HCT116 (cell line): ENCODE results near the gene SRGAP1.

Experiments
- CEBPB ChIP-seq: IDR thresholded peaks from 2 replicates; pipeline ENCODE4 v1.6.1; 2012; ENCODE audit warnings: low read depth
- EZH2phosphoT487 ChIP-seq: fragments of 200-600 bp; IDR thresholded peaks from 2 replicates; pipeline ENCODE4 v1.6.1; 2018; ENCODE audit warnings: antibody characterized with exemption, borderline replicate concordance
- POLR2A ChIP-seq: IDR thresholded peaks from 2 replicates; pipeline ENCODE4 v1.7.0; 2011; ENCODE audit warnings: borderline replicate concordance; ENCODE audit not compliant: insufficient read depth, insufficient read length; ENCODE audit errors: extremely low read depth
- TF ChIP-seq, protein P1 (sequence below), 3 experiments: fragments of 200-600 bp in 1 of 3; sonication (generic) in 1 of 3; IDR thresholded peaks in 2 of 3; conservative IDR thresholded peaks in 1 of 3; 2 replicates each; pipeline ENCODE4 v1.5.1; 2012 to 2017; ENCODE audit warnings: low read depth in 2 of 3, low read length in 2 of 3, antibody characterized with exemption in 1 of 3, borderline replicate concordance in 1 of 3, control low read depth in 1 of 3, mild to moderate bottlenecking in 1 of 3, mixed read lengths in 1 of 3, mixed run types in 1 of 3, moderate library complexity in 1 of 3; ENCODE audit not compliant: insufficient read depth in 1 of 3
- TF ChIP-seq, protein P2 (sequence below): IDR thresholded peaks from 2 replicates; pipeline ENCODE4 v1.6.1; 2012; ENCODE audit warnings: low read depth

- TF ChIP-seq, protein P1, sequence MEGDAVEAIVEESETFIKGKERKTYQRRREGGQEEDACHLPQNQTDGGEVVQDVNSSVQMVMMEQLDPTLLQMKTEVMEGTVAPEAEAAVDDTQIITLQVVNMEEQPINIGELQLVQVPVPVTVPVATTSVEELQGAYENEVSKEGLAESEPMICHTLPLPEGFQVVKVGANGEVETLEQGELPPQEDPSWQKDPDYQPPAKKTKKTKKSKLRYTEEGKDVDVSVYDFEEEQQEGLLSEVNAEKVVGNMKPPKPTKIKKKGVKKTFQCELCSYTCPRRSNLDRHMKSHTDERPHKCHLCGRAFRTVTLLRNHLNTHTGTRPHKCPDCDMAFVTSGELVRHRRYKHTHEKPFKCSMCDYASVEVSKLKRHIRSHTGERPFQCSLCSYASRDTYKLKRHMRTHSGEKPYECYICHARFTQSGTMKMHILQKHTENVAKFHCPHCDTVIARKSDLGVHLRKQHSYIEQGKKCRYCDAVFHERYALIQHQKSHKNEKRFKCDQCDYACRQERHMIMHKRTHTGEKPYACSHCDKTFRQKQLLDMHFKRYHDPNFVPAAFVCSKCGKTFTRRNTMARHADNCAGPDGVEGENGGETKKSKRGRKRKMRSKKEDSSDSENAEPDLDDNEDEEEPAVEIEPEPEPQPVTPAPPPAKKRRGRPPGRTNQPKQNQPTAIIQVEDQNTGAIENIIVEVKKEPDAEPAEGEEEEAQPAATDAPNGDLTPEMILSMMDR (IDR thresholded peaks at IDR 0.05 in 2 of 3, conservative IDR thresholded peaks at IDR 0.05 in 1 of 3; ENCODE audit: borderline replicate concordance in 1 of 3, insufficient read depth in 1 of 3, low read depth in 2 of 3, low read length in 2 of 3): no peak
- TF ChIP-seq EZH2phosphoT487: no peak
- no peak for TF ChIP-seq CEBPB
- TF ChIP-seq POLR2A: no peak
- TF ChIP-seq, protein P2, sequence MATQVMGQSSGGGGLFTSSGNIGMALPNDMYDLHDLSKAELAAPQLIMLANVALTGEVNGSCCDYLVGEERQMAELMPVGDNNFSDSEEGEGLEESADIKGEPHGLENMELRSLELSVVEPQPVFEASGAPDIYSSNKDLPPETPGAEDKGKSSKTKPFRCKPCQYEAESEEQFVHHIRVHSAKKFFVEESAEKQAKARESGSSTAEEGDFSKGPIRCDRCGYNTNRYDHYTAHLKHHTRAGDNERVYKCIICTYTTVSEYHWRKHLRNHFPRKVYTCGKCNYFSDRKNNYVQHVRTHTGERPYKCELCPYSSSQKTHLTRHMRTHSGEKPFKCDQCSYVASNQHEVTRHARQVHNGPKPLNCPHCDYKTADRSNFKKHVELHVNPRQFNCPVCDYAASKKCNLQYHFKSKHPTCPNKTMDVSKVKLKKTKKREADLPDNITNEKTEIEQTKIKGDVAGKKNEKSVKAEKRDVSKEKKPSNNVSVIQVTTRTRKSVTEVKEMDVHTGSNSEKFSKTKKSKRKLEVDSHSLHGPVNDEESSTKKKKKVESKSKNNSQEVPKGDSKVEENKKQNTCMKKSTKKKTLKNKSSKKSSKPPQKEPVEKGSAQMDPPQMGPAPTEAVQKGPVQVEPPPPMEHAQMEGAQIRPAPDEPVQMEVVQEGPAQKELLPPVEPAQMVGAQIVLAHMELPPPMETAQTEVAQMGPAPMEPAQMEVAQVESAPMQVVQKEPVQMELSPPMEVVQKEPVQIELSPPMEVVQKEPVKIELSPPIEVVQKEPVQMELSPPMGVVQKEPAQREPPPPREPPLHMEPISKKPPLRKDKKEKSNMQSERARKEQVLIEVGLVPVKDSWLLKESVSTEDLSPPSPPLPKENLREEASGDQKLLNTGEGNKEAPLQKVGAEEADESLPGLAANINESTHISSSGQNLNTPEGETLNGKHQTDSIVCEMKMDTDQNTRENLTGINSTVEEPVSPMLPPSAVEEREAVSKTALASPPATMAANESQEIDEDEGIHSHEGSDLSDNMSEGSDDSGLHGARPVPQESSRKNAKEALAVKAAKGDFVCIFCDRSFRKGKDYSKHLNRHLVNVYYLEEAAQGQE: no peak
Observed at GRCh38 chr12:63848450-63848849, 4.0 kb downstream of the SRGAP1 start.
